ENCODE data around the gene SLC9A6.

DNA sequence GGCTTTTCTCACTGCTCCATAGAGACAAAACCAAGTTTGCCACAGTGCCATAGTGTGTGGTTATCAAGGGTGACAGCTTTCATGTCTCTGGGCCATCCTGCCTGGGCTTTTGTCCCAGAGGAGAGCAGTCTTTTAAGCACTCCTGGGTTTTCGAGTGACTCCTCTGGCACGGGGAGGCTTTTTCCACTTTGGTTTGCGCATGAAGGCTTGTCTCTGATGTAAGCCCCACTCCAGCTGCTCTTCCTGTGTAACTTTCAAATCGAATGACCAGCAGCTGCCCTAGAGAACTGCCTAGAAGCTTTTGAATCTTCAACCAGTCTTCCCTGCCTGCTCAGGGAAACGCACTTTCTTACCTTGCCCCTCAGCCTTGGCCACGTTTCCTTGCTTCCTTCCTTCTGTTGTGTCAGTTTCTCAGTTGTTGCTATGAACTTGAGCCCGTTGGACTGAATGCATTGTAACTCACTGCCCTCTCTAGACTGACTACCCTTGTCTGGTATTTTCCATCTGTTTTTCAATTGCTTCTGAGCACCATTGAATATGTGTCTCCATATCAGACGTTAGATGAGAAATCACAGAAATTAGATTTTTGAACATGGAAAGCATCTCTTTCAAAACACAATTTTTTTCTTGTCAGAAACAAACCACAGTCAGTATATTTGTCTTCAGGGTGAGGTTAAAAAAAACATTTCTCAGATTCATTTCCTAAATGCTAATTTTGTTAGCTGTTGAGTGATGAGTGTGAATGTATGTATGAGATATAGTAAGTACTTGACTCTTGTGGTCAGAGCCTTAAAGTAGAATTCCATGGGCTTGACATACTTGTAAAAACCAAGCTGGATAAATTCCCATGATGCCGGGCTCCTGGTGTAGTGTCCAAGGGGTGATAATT is 45.3 kb downstream of the SLC9A6 start:
- TF ChIP-seq POLR2AphosphoS5 (IDR thresholded peaks at IDR 0.05; ENCODE audit: borderline replicate concordance, low read depth, low read length) (no peak), EZH2 (IDR thresholded peaks at IDR 0.05) (no peak)

All from SK-N-MC (cell line).